Measurements from ENCODE around the gene TEX36. TPM values are rescaled to one million over a fixed set of nuclear protein-coding genes. Genes with fewer than 3 reads are reported as not detected.
"Not testable (repeated sequence)": the region's sequence is repeated elsewhere in the genome, so short reads cannot be mapped to it uniquely, and the experiment has no call there.

Gene TEX36
- total RNA-seq, 1 donor from 2014 or later: not detected

GRCh38 chr10:125639846-125640245 lies 43.1 kb downstream of the TEX36 start:
- ATAC-seq: no peak
- intact Hi-C loops (cut with micrococcal nuclease): no loop called here
- no peak for DNase-seq

- DNase-seq: no peak
- intact Hi-C loops (cut with micrococcal nuclease): no loop called here
- no peak for ATAC-seq
Measured at GRCh38 chr10:125638555-125638954, 44.4 kb downstream of the TEX36 start.

GRCh38 chr10:125637496-125637895 lies 45.5 kb downstream of the TEX36 start:
- intact Hi-C loops (cut with micrococcal nuclease): no loop called here
- no peak for ATAC-seq

GRCh38 chr10:125634606-125635005 lies 48.4 kb downstream of the TEX36 start:
- no peak for DNase-seq
- intact Hi-C loops (cut with micrococcal nuclease): no loop called here

More at GRCh38 chr10:125637496-125637895, 45.5 kb downstream of the TEX36 start:
- no peak for DNase-seq

GRCh38 chr10:125633517-125633999 lies 49.4 kb downstream of the TEX36 start:
- no peak for ATAC-seq
- intact Hi-C loops (cut with micrococcal nuclease): no loop called here

More at GRCh38 chr10:125634606-125635005, 48.4 kb downstream of the TEX36 start:
- no peak for ATAC-seq

GRCh38 chr10:125631806-125632205 lies 51.2 kb downstream of the TEX36 start:
- ATAC-seq (no peak), DNase-seq (no peak)
- intact Hi-C loops (cut with micrococcal nuclease): no loop called here

More at GRCh38 chr10:125633517-125633999, 49.4 kb downstream of the TEX36 start:
- no peak for DNase-seq

GRCh38 chr10:125629758-125630376 lies 53.1 kb downstream of the TEX36 start:
- intact Hi-C loops (cut with micrococcal nuclease): no loop called here
- DNase-seq (no peak), ATAC-seq (no peak)

GRCh38 chr10:125628104-125629049 lies 54.6 kb downstream of the TEX36 start:
- DNase-seq (no peak), ATAC-seq (no peak)
- intact Hi-C loops (cut with micrococcal nuclease): no loop called here

GRCh38 chr10:125627646-125628045 lies 55.3 kb downstream of the TEX36 start:
- DNase-seq (no peak), ATAC-seq (no peak)
- intact Hi-C loops (cut with micrococcal nuclease): no loop called here

GRCh38 chr10:125626671-125627070 lies 56.3 kb downstream of the TEX36 start:
- ATAC-seq: no peak
- intact Hi-C loops (cut with micrococcal nuclease): no loop called here
- no peak for DNase-seq

GRCh38 chr10:125625586-125625985 lies 57.4 kb downstream of the TEX36 start:
- DNase-seq (no peak), ATAC-seq (no peak)
- intact Hi-C loops (cut with micrococcal nuclease): no loop called here

- ATAC-seq (no peak), DNase-seq (no peak)
- intact Hi-C loops (cut with micrococcal nuclease): no loop called here
Measured at GRCh38 chr10:125624800-125625199, 58.2 kb downstream of the TEX36 start.

- intact Hi-C loops (cut with micrococcal nuclease): no loop called here
- ATAC-seq: no peak
- no peak for DNase-seq
Measured at GRCh38 chr10:125621052-125621451, 61.9 kb downstream of the TEX36 start.

GRCh38 chr10:125620401-125620800 lies 62.6 kb downstream of the TEX36 start:
- intact Hi-C loops (cut with micrococcal nuclease): no loop called here
- ATAC-seq (no peak), DNase-seq (no peak)

- DNase-seq; intact Hi-C loops (cut with micrococcal nuclease); ATAC-seq: not testable (repeated sequence)
Measured at GRCh38 chr10:125613062-125613461, 69.9 kb downstream of the TEX36 start.

GRCh38 chr10:125611756-125612155 lies 71.2 kb downstream of the TEX36 start:
- intact Hi-C loops (cut with micrococcal nuclease): no loop called here
- ATAC-seq (no peak), DNase-seq (no peak)

GRCh38 chr10:125611216-125611615 lies 71.7 kb downstream of the TEX36 start:
- no peak for ATAC-seq
- intact Hi-C loops (cut with micrococcal nuclease): no loop called here

GRCh38 chr10:125609859-125610258 lies 73.1 kb downstream of the TEX36 start:
- intact Hi-C loops (cut with micrococcal nuclease): no loop called here
- DNase-seq: no peak
- no peak for ATAC-seq

More at GRCh38 chr10:125611216-125611615, 71.7 kb downstream of the TEX36 start:
- no peak for DNase-seq

GRCh38 chr10:125608474-125608873 lies 74.5 kb downstream of the TEX36 start:
- DNase-seq: no peak
- intact Hi-C loops (cut with micrococcal nuclease): no loop called here
- ATAC-seq: no peak

GRCh38 chr10:125607689-125608290 lies 75.2 kb downstream of the TEX36 start:
- no peak for ATAC-seq
- DNase-seq: no peak
- intact Hi-C loops (cut with micrococcal nuclease): no loop called here

Data from left ventricle myocardium superior (tissue), 1 donor.